Esophagus muscularis mucosa (tissue), 3 donors: ENCODE results near the gene CHSY3.

Experiments used
- CTCF ChIP-seq, 3 experiments: fragments of 200-600 bp in 2 of 3; fragments of 450-650 bp in 1 of 3; sonication (generic) in 2 of 3; IDR thresholded peaks; one replicate each; pipeline ENCODE4 v1.5.1; 2017 to 2019; ENCODE audit warnings: antibody characterized with exemption in 3 of 3, mild to moderate bottlenecking in 2 of 3, moderate library complexity in 1 of 3
- POLR2A ChIP-seq: fragments of 450-650 bp; IDR thresholded peaks from one replicate; pipeline ENCODE4 v1.6.1; 2017; ENCODE audit warnings: antibody characterized with exemption, moderate library complexity, mild to moderate bottlenecking, low read depth

- no peak for TF ChIP-seq CTCF (IDR thresholded peaks at IDR 0.05)
- no peak for TF ChIP-seq POLR2A
These were observed 267.4 kb downstream of the CHSY3 start for GRCh38 chr5:130171699-130172098.
